SU-DHL-6 (cell line): ENCODE data around the gene ACTN1.

Experiments
- CTCF ChIP-seq: fragments of 200-600 bp; sonication (generic); IDR thresholded peaks from one replicate; pipeline ENCODE4 v1.5.1; 2017; ENCODE audit warnings: antibody characterized with exemption, mild to moderate bottlenecking, low read length, moderate library complexity; ENCODE audit not compliant: insufficient read depth, poor library complexity, severe bottlenecking
- EZH2phosphoT487 ChIP-seq: fragments of 200-600 bp; sonication (generic), shearing (Covaris generic); conservative IDR thresholded peaks from 2 replicates; pipeline ENCODE4 v1.6.1; 2018; ENCODE audit warnings: mild to moderate bottlenecking, antibody characterized with exemption, low read length, moderate library complexity, mixed read lengths

- no peak for TF ChIP-seq EZH2phosphoT487
- TF ChIP-seq CTCF, result no peak
These were observed 9.6 kb downstream of the ACTN1 start for GRCh38 chr14:68969278-68970033.
